ENCODE measurements around the gene SCRN1. TPM values are rescaled to one million over a fixed set of nuclear protein-coding genes. Genes with fewer than 3 reads are reported as not detected.

The SCRN1 gene
- total RNA-seq, 4 donors from 2014 or later, result 1.8 to 3.8 (median 2.7) TPM

- no peaks in the 10 kb centered on the region for H3K4me1 ChIP-seq
- TF ChIP-seq, protein P1, sequence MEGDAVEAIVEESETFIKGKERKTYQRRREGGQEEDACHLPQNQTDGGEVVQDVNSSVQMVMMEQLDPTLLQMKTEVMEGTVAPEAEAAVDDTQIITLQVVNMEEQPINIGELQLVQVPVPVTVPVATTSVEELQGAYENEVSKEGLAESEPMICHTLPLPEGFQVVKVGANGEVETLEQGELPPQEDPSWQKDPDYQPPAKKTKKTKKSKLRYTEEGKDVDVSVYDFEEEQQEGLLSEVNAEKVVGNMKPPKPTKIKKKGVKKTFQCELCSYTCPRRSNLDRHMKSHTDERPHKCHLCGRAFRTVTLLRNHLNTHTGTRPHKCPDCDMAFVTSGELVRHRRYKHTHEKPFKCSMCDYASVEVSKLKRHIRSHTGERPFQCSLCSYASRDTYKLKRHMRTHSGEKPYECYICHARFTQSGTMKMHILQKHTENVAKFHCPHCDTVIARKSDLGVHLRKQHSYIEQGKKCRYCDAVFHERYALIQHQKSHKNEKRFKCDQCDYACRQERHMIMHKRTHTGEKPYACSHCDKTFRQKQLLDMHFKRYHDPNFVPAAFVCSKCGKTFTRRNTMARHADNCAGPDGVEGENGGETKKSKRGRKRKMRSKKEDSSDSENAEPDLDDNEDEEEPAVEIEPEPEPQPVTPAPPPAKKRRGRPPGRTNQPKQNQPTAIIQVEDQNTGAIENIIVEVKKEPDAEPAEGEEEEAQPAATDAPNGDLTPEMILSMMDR (IDR thresholded peaks at IDR 0.05 in 4 of 5, conservative IDR thresholded peaks at IDR 0.05 in 1 of 5), result peak in 1 of 5 experiments; percentile 19
- no peak for TF ChIP-seq POLR2A (IDR thresholded peaks at IDR 0.05)
- H3K27me3 ChIP-seq, result no peaks in the 10 kb centered on the region
- intact Hi-C loops (cut with DNase I; ENCODE audit: low total_unique reads), result no loop called here
- DNase-seq (no peak), ATAC-seq (no peak)
- H3K4me3 ChIP-seq, result no peak overlapping the region
- H3K36me3 ChIP-seq, result no peaks in the 10 kb centered on the region
- in situ Hi-C loops (cut with MboI; ENCODE audit: low sequenced_read_pairs in 4 of 4), result no loop called here
- no peak overlapping the region for H3K27ac ChIP-seq
- H3K9me3 ChIP-seq, result no peaks in the 10 kb centered on the region
Measured at GRCh38 chr7:29946428-29947186, 43.0 kb downstream of the SCRN1 start.

DNA sequence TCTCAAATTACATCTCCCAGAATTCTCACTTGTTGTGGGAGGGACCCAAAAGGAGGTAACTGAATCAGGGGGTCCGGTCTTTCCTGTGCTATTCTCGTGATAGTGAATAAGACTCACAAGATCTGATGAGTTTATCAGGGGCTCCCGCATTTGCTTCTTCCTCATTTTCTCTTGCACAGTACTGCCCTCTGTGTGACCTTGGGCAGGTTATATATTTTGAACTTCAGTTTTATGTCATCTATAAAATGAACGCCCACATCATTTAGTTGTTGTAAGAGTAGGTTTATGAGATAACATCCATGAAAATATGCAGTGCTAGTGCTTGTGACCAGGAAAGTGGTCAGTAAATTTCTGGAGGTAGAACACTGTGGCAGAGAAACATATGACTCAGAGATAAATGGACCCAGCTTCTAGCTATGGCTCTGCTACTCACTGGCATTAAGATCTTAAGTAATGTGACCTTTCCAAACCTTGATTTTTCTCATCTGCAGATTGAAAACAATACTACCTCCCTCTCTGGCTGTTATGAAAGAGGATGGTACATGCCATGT, 44.3 kb downstream of the SCRN1 start:
- H3K36me3 ChIP-seq, result no peaks in the 10 kb centered on the region
- H3K4me1 ChIP-seq, result no peaks in the 10 kb centered on the region
- no peak overlapping the region for H3K4me3 ChIP-seq
- TF ChIP-seq, protein P1 (IDR thresholded peaks at IDR 0.05 in 4 of 5, conservative IDR thresholded peaks at IDR 0.05 in 1 of 5), result no peak
- no peak for TF ChIP-seq POLR2A (IDR thresholded peaks at IDR 0.05)
- no peaks in the 10 kb centered on the region for H3K27me3 ChIP-seq
- in situ Hi-C loops (cut with MboI; ENCODE audit: low sequenced_read_pairs in 4 of 4) (no loop called here), intact Hi-C loops (cut with DNase I; ENCODE audit: low total_unique reads) (no loop called here)
- no peak overlapping the region for H3K27ac ChIP-seq
- no peak for ATAC-seq
- DNase-seq, result no peak
- H3K9me3 ChIP-seq, result no peaks in the 10 kb centered on the region

- no peaks in the 10 kb centered on the region for H3K36me3 ChIP-seq
Measured at GRCh38 chr7:29940199-29940598, 49.4 kb downstream of the SCRN1 start.

GRCh38 chr7:29937132-29937531, 52.5 kb downstream of the SCRN1 start:
- intact Hi-C loops (cut with DNase I; ENCODE audit: low total_unique reads), result no loop called here
- in situ Hi-C loops (cut with MboI; ENCODE audit: low sequenced_read_pairs in 4 of 4), result no loop called here
- Histone ChIP-seq H3K27ac (no peak overlapping the region), H3K36me3 (no peaks in the 10 kb centered on the region), H3K4me3 (no peak overlapping the region), H3K27me3 (no peaks in the 10 kb centered on the region), H3K4me1 (no peaks in the 10 kb centered on the region), H3K9me3 (no peaks in the 10 kb centered on the region)
- no peak for TF ChIP-seq POLR2A (IDR thresholded peaks at IDR 0.05)
- TF ChIP-seq, protein P1 (IDR thresholded peaks at IDR 0.05 in 4 of 5, conservative IDR thresholded peaks at IDR 0.05 in 1 of 5), result no peak
- DNase-seq, result no peak
- ATAC-seq, result no peak

More at GRCh38 chr7:29940199-29940598, 49.4 kb downstream of the SCRN1 start:
- intact Hi-C loops (cut with DNase I; ENCODE audit: low total_unique reads) (no loop called here), in situ Hi-C loops (cut with MboI; ENCODE audit: low sequenced_read_pairs in 4 of 4) (no loop called here)
- no peak for ATAC-seq
- Histone ChIP-seq H3K4me3 (no peak overlapping the region), H3K4me1 (no peaks in the 10 kb centered on the region), H3K27ac (no peak overlapping the region), H3K9me3 (no peaks in the 10 kb centered on the region), H3K27me3 (no peaks in the 10 kb centered on the region)
- no peak for DNase-seq
- TF ChIP-seq POLR2A (IDR thresholded peaks at IDR 0.05), result no peak
- TF ChIP-seq, protein P1 (IDR thresholded peaks at IDR 0.05 in 4 of 5, conservative IDR thresholded peaks at IDR 0.05 in 1 of 5), result no peak
